Mammary epithelial cell (primary cell): ENCODE results near the gene ZNF821.

Experiments used
- CTCF ChIP-seq, 2 donors: IDR thresholded peaks in 1 of 2; conservative IDR thresholded peaks in 1 of 2; 2 replicates each; pipeline ENCODE4 v1.5.1; 2011 to 2012; ENCODE audit warnings: inconsistent platforms in 2 of 2, low read length in 2 of 2, mild to moderate bottlenecking in 2 of 2, control low read depth in 1 of 2, low read depth in 1 of 2; ENCODE audit not compliant: insufficient read depth in 1 of 2; ENCODE audit errors: extremely low read depth in 1 of 2
- EZH2 ChIP-seq: IDR thresholded peaks from 2 replicates; pipeline ENCODE4 v1.6.1; 2012; ENCODE audit warnings: low read length, inconsistent platforms, borderline replicate concordance

GRCh38 chr16:71904239-71904638, 20.3 kb upstream of the ZNF821 start:
- TF ChIP-seq CTCF (conservative IDR thresholded peaks at IDR 0.05 in 1 of 2, IDR thresholded peaks at IDR 0.05 in 1 of 2; ENCODE audit: extremely low read depth in 1 of 2, insufficient read depth in 1 of 2, low read depth in 1 of 2, low read length in 2 of 2) (no peak), EZH2 (no peak)
